ENCODE results near the gene NOL4.

DNA sequence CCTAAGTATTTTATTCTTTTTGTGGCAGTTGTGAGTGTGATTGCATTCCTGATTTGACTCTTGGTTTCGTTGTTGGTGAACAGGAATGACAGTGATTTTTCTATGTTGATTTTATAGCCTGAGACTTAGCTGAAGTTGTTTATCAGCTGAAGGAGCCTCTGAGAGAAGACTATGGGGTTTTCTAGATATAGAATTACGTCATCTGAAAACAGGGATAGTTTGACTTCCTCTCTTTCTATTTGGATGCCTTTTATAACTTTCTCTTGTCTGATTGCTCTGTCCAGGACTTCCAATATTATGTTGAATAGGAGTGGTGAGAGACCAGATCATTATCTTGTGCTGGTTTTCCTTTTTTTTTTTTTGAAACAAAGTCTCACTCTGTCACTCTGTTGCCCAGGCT is 18.0 kb upstream of the NOL4 start:
- TF ChIP-seq, protein P1, sequence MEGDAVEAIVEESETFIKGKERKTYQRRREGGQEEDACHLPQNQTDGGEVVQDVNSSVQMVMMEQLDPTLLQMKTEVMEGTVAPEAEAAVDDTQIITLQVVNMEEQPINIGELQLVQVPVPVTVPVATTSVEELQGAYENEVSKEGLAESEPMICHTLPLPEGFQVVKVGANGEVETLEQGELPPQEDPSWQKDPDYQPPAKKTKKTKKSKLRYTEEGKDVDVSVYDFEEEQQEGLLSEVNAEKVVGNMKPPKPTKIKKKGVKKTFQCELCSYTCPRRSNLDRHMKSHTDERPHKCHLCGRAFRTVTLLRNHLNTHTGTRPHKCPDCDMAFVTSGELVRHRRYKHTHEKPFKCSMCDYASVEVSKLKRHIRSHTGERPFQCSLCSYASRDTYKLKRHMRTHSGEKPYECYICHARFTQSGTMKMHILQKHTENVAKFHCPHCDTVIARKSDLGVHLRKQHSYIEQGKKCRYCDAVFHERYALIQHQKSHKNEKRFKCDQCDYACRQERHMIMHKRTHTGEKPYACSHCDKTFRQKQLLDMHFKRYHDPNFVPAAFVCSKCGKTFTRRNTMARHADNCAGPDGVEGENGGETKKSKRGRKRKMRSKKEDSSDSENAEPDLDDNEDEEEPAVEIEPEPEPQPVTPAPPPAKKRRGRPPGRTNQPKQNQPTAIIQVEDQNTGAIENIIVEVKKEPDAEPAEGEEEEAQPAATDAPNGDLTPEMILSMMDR (IDR thresholded peaks at IDR 0.05): no peak
- TF ChIP-seq POLR2A (IDR thresholded peaks at IDR 0.05): no peak
